ENCODE measurements around the gene SAA1.

- TF ChIP-seq POLR2A (IDR thresholded peaks at IDR 0.05) (no peak), CTCF (IDR thresholded peaks at IDR 0.05) (no peak)
These were observed 16.6 kb downstream of the SAA1 start for GRCh38 chr11:18282626-18283025.
